PC-9 (cell line): ENCODE data around the gene ADTRP. TPM values are rescaled to one million over a fixed set of nuclear protein-coding genes. Genes with fewer than 3 reads are reported as not detected.

Experiments used
- BruUV-seq: library from RNA; stranded (reverse); fragments of 400-500 nt; replicated peaks from 2 replicates; lab custom pipeline; 2021; lab: Mats Ljungman, UMichigan
- CTCF ChIA-PET: fragments of 300-600 bp; sonication (Branson Sonifier 250); formaldehyde crosslinking; loops from one replicate; lab custom pipeline; 2022; ENCODE audit warnings: antibody characterized with exemption; lab: Charles Lee
- POLR2A ChIA-PET: fragments of 300-600 bp; sonication (Branson Sonifier 250); formaldehyde crosslinking; loops from one replicate; lab custom pipeline; 2022; ENCODE audit warnings: antibody characterized with exemption; ENCODE audit not compliant: unreplicated experiment; lab: Charles Lee
- DNase-seq, 2 experiments: peaks; one replicate each; pipeline versions ENCODE4 v3.0.0 to v3.0.0-alpha.2; 2015 to 2022; ENCODE audit warnings: mixed read lengths in 1 of 2
- H2AFZ ChIP-seq: fragments of 200-600 bp; sonication (generic); 2 replicates; pipeline ENCODE4 v1.8.1; 2017; ENCODE audit warnings: antibody characterized with exemption
- H3F3A ChIP-seq: fragments of 200-600 bp; sonication (generic); 2 replicates; pipeline ENCODE4 v1.8.1; 2017; ENCODE audit warnings: antibody characterized with exemption, mild to moderate bottlenecking, low read depth; ENCODE audit not compliant: insufficient read depth
- H3K27ac ChIP-seq: fragments of 200-600 bp; sonication (generic); 2 replicates; pipeline ENCODE4 v1.6.1; 2016; ENCODE audit warnings: mixed run types
- H3K27me3 ChIP-seq: fragments of 200-600 bp; sonication (generic); 2 replicates; pipeline ENCODE4 v1.6.1; 2016; ENCODE audit warnings: low read depth, mixed run types; ENCODE audit not compliant: insufficient read depth
- H3K36me3 ChIP-seq: fragments of 200-600 bp; sonication (generic); 2 replicates; pipeline ENCODE4 v1.6.1; 2016; ENCODE audit warnings: low read depth, mixed run types
- H3K4me1 ChIP-seq: fragments of 200-600 bp; sonication (generic); replicated peaks from 2 replicates; pipeline ENCODE4 v1.6.1; 2016; ENCODE audit warnings: mixed run types; ENCODE audit not compliant: insufficient read depth
- H3K4me2 ChIP-seq: fragments of 200-600 bp; sonication (generic); 2 replicates; pipeline ENCODE4 v1.6.1; 2017; ENCODE audit warnings: mixed run types
- H3K4me3 ChIP-seq: fragments of 200-600 bp; sonication (generic); 2 replicates; pipeline ENCODE4 v1.6.1; 2016; ENCODE audit warnings: mixed run types
- H3K79me2 ChIP-seq: fragments of 200-600 bp; sonication (generic); 2 replicates; pipeline ENCODE4 v1.6.1; 2017; ENCODE audit warnings: low read depth, mixed run types
- H3K9me2 ChIP-seq: fragments of 200-600 bp; sonication (generic); 2 replicates; pipeline ENCODE4 v1.8.1; 2017; ENCODE audit warnings: mild to moderate bottlenecking; ENCODE audit not compliant: insufficient read depth
- H3K9me3 ChIP-seq: fragments of 200-600 bp; sonication (generic); 2 replicates; pipeline ENCODE4 v1.8.1; 2016; ENCODE audit warnings: low read depth; ENCODE audit not compliant: insufficient read depth
- H4K20me1 ChIP-seq: fragments of 200-600 bp; sonication (generic); 2 replicates; pipeline ENCODE4 v1.8.1; 2017; ENCODE audit not compliant: insufficient read depth
- EZH2 ChIP-seq: fragments of 200-600 bp; sonication (generic); IDR thresholded peaks from 2 replicates; pipeline ENCODE4 v1.8.0; 2017; ENCODE audit warnings: antibody characterized with exemption, low read depth
- intact Hi-C: fragments of 100-400 bp; cut with micrococcal nuclease; formaldehyde crosslinking; loops from one replicate; pipeline ENCODE4 v1.10.0; 2022; ENCODE audit not compliant: unreplicated experiment
- total RNA-seq: library from RNA; stranded (reverse); gene quantifications from 2 replicates; pipeline ENCODE4 v1.2.3, GENCODE V29; 2021
- TF ChIP-seq, protein P1 (sequence below): fragments of 200-600 bp; sonication (generic); conservative IDR thresholded peaks from 2 replicates; pipeline ENCODE4 v1.6.1; 2017; ENCODE audit warnings: mixed run types, antibody characterized with exemption, mild to moderate bottlenecking, moderate library complexity

Gene ADTRP
- total RNA-seq, 1 experiment from 2014 or later: 4.1 TPM

DNA sequence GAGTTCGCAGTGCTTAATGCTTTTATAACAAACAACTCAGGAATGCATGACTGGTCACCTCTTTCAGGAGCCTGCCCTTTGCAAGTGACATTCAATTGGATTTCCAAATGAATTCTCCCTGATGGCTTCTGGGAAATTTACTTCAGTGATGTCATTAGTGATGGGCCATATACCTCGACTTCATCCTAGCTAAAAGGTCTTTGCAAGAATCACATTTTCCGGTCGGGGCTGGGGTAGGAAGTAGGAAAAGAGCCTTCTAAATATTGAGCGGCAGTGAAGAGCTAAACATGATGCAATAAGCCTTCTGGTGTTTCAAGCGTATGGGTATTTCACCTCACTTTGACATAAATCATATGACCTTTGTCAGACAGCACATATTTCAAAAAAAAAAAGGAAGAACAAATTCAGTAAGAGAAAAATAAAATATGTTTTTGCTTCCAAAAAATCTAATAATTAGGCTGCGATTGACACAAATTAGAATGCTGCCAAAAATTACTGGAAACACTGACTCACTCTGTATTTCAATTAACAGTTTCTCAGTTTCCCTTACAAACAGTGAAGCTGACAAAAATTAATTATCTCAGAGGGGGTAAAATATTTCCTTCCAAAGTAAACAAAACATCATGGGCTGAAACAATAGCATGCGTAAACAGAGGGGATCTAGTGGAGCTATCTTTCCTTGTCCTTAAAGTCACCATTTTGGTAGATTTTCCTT is 39.8 kb downstream of the ADTRP start:
- Histone ChIP-seq H3K4me1 (peaks cover 17% of the 10 kb centered on the region), H3F3A (peaks cover 14% of the 10 kb centered on the region), H3K79me2 (no peaks in the 10 kb centered on the region), H4K20me1 (no peaks in the 10 kb centered on the region), H3K4me3 (no peak overlapping the region), H3K36me3 (no peaks in the 10 kb centered on the region), H3K4me2 (no peak overlapping the region), H2AFZ (no peak overlapping the region), H3K27ac (no peak overlapping the region), H3K27me3 (no peaks in the 10 kb centered on the region), H3K9me2 (no peaks in the 10 kb centered on the region), H3K9me3 (no peaks in the 10 kb centered on the region)
- no TSS peak for BruUV-seq
- CTCF ChIA-PET: no interaction called here
- TF ChIP-seq, protein P1, sequence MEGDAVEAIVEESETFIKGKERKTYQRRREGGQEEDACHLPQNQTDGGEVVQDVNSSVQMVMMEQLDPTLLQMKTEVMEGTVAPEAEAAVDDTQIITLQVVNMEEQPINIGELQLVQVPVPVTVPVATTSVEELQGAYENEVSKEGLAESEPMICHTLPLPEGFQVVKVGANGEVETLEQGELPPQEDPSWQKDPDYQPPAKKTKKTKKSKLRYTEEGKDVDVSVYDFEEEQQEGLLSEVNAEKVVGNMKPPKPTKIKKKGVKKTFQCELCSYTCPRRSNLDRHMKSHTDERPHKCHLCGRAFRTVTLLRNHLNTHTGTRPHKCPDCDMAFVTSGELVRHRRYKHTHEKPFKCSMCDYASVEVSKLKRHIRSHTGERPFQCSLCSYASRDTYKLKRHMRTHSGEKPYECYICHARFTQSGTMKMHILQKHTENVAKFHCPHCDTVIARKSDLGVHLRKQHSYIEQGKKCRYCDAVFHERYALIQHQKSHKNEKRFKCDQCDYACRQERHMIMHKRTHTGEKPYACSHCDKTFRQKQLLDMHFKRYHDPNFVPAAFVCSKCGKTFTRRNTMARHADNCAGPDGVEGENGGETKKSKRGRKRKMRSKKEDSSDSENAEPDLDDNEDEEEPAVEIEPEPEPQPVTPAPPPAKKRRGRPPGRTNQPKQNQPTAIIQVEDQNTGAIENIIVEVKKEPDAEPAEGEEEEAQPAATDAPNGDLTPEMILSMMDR: no peak
- POLR2A ChIA-PET: interaction anchor here (0.8 kb wide), 1 partner anchor 322 kb away, joined by 5 read pairs; no protein-coding TSS in a partner anchor
- intact Hi-C loops: no loop called here
- no peak for DNase-seq

DNA sequence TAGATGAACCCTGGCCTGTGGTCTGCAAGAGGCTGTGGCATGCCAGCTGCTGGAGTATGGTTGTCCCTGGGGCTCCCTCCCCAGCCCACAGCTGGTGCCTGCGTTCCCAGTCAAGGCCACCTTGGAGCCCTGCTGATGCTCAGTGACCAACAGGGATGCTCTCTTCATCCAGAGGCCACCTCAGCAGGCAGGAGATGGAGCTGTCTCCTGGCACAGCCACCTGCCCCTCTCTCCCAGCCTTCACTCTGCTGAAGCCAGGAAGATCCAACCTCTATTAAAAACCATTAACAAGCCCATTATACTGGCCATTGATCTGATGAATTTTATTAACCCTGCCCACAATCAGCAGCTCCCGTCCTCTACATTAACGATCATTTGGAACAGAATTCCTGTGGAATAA is 40.4 kb downstream of the ADTRP start:
- H3K79me2 ChIP-seq: no peaks in the 10 kb centered on the region
- H3F3A ChIP-seq: peaks cover 14% of the 10 kb centered on the region

DNA sequence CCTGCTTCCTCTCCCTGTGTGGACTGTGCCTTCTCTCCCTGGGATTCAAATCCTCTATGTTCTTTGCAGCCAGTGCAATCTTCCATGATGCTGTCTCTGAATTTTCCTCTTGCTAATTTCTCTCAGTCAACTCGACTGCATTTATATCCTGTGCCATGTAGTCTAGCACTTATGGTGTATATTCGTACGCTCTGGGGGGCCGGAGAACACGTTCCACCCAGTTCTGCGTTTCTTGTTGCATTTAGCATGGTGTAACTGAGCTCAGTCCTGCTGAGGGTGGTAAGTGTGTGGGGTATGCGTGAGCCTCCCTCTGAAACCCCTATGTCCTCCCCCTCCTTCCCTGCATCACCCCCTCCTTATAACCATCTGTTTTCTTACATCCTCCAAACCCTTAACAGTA is 42.0 kb downstream of the ADTRP start:
- BruUV-seq: no TSS peak
- DNase-seq: no peak
- Histone ChIP-seq H3K4me1 (peaks cover 17% of the 10 kb centered on the region), H3K4me2 (no peak overlapping the region), H3F3A (peaks cover 14% of the 10 kb centered on the region), H2AFZ (no peak overlapping the region), H3K79me2 (no peaks in the 10 kb centered on the region), H3K9me2 (no peaks in the 10 kb centered on the region), H3K27ac (no peak overlapping the region), H4K20me1 (no peaks in the 10 kb centered on the region), H3K27me3 (no peaks in the 10 kb centered on the region), H3K4me3 (no peak overlapping the region), H3K9me3 (no peaks in the 10 kb centered on the region), H3K36me3 (no peaks in the 10 kb centered on the region)
- CTCF ChIA-PET: no interaction called here
- POLR2A ChIA-PET: no interaction called here
- intact Hi-C loops: no loop called here
- TF ChIP-seq, protein P1: no peak
- TF ChIP-seq EZH2: no peak

More for the DNA sequence above, 40.4 kb downstream of the ADTRP start:
- Histone ChIP-seq H3K27ac (no peak overlapping the region), H3K27me3 (no peaks in the 10 kb centered on the region), H3K36me3 (no peaks in the 10 kb centered on the region), H2AFZ (no peak overlapping the region), H3K9me3 (no peaks in the 10 kb centered on the region), H3K4me3 (no peak overlapping the region), H3K4me1 (peaks cover 17% of the 10 kb centered on the region), H4K20me1 (no peaks in the 10 kb centered on the region), H3K9me2 (no peaks in the 10 kb centered on the region), H3K4me2 (no peak overlapping the region)
- no peak for DNase-seq
- intact Hi-C loops: no loop called here
- ChIA-PET CTCF (no interaction called here), POLR2A (no interaction called here)
- TF ChIP-seq, protein P1: no peak
- no peak for TF ChIP-seq EZH2
- BruUV-seq: no TSS peak
